NCI-H2227 (cell line): Measurements from ENCODE around the gene XXYLT1.

Experiments used
- DNase-seq: peaks from one replicate; lab custom pipeline; 2025; ENCODE audit not compliant: unreplicated experiment; lab: John Stamatoyannopoulos, UW

Gene XXYLT1

DNA sequence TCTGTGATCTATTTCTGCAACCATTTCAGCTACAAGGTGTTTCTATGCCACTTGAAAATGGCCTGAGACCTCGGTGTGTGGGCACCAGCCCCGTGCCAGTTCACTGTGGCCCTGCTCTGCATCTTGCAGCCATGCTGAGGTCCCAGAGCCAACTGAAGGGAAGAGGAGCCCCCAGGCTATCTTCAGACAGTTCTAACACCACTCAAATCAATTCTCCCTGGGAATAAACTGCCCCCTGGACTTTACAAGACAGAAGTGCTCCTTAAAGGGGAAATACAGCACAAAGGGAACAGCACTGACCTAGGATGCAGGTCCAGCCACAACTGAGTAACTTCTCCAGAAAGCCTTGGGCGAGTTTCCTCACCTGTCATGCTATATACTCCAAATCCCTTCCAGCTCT lies 3.9 kb downstream of the XXYLT1 start:
- DNase-seq, result no peak

DNA sequence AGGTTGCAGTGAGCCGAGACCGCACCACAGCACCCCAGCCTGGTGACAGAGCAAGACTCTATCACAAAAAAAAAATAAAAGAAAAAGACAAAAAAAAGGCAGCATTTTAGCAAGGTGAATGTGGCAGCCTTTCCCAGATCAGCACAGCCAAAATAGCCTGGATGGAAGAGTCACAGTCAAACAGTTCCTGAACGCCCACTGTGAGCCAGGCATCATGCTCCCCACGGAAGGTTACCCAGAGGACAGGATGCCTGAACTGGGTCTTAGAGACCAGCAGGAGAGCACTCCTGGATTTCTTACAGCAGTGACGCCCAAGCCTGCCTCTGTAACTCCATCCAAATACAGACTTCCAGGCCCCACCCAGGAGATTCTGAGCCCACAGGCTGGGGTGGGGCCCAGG lies 4.5 kb downstream of the XXYLT1 start:
- DNase-seq, result no peak

DNA sequence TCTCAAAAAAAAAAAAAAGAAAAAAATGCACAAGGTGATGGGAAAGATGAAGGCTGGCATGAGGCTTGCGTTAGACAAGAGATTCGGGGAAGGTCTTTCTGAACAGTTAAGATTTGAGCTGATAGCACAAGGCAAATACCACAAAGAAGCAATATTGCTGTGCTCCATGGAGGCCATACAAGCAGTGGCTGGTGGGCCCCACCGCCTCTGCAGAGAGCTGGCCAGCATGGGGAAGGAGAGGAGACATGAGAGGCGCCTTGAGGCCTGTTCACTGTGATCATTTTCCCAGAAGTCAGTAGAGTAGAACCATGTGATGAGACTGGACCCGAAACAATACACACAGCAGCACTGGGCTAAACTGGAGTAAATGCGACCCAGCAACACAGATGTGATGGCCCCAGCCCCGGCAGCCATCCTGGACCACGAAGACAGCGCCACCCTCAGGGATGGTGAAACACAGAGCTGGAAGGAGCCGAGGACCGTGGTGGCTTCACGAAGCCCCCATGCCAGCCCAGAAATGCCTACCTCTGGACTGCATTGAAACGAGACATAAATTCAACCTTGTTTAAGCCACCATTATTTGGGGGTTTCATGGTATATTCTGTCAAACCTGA lies 5.5 kb downstream of the XXYLT1 start:
- no peak for DNase-seq

DNA sequence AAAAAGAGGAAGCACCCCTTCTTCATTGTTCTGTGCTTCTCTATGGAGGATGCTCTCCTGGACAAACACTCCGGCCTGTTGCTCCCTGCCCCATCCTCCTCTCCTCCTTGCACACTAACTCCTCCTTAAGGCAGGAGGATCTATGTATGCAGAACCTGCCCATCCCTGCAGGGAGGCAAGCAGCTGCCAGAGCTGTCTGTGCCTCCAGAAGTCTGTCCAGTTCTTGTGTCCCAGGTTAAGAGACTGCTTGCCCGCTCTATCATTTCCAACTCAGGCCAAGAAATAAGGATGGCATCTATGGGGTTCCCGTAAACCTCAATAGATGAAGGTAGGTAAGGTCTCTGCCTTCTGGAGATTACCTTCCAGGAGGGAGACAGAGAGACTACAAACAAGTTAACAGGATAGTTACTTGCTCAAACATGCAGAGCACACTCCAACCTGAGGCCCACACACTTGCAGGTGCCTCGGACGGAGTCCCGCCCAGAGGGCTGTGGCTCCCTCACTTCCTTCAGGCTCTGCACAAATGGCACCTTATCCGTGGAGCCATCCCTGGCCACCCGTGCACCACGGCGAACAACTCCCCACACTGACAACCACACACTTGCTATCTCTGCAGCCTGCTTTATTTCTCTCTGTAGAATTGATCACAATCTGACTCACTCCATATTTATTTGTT lies 6.9 kb downstream of the XXYLT1 start:
- no peak for DNase-seq

DNA sequence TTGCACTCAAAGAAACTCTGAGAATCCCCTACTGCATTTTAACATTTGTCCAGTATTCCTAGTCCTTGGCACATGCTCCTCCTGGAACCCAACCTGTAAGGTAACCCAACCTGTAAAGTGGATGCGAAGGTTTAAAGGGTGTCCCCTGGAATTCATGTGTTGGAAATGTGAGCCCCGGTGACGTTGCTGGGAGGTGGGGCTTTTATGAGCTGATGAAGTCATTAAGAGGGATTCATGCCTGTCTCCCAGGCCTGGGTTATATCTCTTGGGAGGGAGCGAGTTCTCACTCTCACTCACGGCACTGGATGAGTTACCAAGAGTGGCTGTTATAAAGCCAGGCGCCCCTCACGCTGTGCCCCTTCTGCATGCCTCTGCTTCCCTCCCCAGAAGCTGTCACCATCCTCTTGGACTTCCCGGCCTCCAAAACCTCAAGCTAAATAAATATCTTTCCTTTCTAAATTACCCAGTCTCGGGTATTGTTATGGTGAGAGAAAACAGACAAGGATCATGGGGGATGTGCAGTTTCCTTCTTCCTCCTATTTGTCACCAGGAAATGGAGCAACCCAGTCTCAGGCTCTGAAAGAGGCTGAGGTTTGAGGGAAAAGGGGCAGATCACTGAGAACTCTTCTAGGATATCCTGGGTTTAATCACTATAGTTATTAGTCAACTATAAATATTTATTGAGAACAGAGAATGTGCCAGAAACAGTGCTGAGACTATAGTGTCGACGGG lies 7.6 kb downstream of the XXYLT1 start:
- no peak for DNase-seq

DNA sequence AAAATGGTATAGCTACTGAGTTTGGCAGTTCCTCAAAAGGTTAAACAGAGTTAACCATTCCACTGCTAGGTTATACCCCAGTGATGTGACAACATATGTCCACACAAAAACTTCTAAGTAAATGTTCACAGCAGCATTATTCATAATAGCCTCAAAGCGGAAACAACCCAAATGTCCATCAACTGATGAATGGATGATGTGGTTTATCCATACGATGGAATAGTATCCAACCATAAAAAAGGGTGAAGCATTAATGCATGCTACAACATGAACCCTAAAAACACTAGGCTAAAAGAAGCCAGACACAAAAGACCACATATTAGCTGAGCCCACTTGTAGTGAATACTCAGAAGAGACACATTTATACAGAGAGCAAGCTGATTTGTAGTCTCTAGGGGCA lies 9.0 kb downstream of the XXYLT1 start:
- DNase-seq, result no peak

DNA sequence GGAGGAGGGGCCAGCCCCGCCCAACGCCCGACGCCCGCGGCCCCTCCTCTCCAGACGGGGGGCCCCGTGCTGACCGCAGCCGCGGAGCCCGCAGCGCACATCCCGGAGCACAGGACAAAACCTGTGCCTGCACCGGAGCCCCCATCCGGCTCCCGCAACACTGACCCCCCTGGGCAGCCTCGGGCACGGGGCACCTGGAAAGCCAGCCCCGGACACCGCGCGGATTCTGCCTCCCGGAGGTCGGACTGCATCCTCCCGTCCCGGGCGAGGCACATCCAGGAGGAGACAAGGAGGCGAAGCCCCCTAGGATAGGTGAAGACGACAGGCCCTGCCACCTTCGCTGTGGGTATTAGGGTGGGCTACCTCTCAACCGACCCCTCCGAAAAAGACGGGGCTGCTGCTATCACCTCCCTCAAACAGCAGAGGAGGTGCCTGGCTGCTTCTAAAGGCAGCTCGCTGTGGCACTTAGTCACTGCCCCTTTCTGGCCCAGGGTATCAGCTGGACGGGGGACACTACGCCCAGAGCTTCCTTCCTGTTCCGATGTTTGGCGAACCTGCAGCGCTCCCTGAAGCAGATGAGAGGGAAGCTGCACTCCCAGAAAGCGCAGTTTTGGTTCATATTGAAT lies 10.6 kb downstream of the XXYLT1 start:
- peak; percentile 63 for DNase-seq

DNA sequence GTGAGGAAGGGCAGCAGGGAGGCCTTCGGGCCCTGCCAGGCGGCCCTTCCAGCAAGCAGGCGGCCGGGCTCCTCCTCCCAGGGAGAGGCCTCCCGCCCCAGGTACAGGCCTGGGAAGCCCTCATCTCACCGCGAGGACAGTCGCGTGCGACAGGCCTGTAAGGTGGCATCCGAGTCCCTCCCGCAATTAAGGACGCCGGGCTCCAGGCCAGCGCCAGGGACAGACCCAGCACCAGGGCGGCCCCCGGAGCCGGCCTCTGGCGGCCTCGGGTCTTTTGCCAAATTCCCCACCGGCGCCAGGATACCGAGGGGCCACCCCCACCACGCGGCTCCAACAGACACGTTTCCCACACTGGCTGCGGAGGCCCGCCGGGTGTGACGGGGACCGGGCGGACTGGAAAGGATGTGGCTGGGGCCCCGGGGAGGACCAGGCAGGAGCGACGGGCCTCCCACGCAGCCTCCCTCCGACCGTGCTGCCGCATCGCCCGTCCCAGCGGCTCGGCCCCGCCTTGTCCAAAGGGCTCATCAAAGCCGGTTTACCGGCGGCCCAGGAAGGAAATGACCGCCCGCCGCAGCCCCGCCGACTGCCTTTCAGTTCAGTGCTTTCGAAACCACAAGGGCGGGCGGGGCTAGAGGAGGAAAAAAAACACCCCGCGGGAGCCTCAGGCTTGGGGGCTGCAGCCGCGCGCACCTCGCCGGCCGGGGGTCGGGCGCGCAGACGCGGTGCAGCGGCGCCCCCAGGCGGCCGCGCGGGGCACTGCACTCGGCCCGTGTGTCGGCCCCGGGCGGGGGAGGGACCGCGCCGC lies 11.3 kb downstream of the XXYLT1 start:
- peak; percentile 94 for DNase-seq

DNA sequence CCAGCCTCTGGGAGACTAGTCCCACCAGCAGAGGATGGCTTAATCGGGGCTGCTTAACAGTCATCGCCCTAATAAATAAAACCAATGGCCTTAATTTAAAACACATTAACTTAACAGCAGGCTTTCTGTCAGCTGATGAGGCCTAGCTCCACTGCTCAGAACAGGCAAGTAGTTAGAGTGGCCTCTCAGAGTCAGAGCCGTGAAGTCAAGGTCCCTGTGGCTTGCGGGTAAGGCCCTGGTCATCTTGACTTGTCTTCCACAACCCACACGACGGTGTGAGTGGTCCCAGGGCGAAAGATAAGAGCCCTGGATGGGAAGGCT lies 11.8 kb downstream of the XXYLT1 start:
- no peak for DNase-seq

DNA sequence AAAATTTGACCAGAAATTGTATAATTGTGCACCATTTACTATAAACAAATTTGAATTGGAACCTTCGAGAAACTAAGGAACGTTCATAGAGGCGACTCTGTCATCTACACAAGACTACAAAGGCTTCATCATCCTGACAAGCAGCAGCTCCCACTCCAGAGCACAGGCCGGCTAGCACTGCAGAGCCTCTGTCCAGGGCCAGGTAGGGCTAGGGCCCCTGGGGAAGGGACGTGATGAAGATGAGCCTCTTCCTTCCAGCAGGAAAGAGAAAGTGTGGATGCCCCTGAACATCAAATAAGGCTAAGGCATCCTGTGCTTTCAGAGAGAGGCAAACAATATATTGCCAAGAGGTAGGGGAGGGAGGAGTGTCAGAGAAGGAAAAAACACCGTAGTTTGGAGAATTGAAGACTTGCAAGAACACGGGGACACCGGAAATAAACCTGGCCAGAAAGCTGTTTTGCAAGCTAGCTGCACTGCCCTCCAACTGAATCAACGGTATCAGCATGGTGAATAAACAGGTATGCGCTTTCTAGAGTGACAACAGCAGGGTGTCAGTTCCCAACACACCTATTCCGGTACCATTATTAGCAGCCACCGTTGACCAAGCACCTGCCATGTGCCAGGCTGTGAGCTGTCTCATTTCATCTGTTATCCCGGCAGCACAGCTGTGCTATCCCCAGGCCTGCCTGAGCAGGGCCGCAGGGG lies 12.4 kb downstream of the XXYLT1 start:
- peak; percentile 32 for DNase-seq

DNA sequence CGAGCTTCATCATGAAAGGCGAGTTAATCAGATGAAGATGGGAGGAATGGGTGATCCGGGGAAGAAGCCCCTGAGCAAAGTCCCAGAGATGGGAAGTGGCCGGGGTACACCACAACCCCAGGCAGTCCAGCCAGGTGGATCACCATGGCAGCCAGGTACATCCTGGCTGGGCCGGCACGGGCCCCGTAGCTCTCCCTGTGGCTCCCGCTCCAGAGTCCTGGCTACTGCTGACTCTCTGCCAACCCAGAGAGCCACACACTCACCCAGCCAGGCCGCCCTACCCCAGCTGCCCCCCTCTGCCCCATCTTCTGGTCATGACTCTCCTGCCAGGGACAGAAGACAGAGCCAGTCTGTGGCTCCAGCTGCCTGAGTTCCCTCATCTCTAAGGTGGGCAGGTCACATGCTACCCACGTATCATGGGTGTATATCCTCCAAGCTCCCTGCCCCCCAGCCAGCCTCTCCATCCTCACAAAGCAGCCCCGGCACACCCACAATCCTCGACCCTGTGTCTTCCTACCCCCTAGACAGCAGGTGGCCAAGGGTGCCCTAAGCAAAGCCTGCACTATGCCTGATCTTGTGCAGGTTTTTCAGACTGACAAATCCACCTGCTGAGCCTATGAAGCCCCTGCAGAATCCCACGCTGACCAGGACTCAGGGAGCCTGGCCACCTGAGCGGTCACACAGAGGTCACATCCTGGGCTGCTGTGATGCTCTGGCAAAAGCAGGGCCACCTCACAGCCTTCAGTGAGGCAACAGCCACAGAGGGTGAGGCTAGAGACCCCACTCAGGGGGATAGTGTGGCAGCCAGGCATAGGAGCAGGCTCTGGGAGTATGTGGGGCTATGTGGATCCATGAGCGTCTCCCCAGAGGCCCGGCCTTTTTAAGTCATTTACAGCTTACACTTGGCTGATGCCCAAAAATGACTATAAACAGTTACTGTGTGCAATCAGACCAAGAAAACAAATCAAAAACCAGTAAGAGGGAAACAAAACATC lies 13.2 kb downstream of the XXYLT1 start:
- no peak for DNase-seq

DNA sequence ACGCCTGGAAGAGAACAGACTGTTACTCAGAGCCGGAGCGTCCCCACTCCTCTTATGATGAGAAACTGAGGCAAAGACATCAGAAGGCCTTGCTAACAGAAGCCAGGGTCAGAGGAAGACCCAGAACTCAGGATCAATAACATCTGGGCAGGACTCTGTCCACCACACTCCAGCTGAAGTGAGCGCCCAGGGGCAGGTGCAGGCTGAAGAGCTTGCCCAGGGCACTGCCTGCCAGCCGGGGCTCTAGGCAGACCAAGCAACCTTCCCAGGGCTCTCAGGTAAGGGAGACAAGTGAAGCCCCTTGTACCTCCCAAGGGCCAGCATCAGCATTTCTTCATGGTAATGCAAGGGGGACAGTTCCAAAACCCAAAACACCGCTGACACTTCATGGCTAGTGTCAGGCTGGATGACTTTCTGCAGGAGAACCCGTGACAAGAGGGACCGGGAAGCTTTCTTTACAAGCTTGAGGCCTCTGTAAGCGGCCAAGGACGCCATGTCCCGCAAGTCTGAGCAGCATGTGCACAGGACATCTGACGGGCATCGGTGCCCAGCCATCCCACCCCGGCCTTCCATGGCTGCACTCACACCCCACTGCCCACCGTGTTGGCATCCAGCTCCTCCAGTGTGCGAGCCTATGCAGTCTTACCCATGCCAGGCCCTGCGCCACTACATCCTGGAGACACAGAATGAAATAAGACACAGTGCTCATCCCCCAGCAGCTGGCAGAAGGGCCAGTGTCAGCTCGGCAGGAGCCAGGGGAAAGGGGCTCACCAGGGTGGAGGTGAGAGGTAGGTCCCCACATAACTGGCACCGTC lies 14.1 kb downstream of the XXYLT1 start:
- no peak for DNase-seq

DNA sequence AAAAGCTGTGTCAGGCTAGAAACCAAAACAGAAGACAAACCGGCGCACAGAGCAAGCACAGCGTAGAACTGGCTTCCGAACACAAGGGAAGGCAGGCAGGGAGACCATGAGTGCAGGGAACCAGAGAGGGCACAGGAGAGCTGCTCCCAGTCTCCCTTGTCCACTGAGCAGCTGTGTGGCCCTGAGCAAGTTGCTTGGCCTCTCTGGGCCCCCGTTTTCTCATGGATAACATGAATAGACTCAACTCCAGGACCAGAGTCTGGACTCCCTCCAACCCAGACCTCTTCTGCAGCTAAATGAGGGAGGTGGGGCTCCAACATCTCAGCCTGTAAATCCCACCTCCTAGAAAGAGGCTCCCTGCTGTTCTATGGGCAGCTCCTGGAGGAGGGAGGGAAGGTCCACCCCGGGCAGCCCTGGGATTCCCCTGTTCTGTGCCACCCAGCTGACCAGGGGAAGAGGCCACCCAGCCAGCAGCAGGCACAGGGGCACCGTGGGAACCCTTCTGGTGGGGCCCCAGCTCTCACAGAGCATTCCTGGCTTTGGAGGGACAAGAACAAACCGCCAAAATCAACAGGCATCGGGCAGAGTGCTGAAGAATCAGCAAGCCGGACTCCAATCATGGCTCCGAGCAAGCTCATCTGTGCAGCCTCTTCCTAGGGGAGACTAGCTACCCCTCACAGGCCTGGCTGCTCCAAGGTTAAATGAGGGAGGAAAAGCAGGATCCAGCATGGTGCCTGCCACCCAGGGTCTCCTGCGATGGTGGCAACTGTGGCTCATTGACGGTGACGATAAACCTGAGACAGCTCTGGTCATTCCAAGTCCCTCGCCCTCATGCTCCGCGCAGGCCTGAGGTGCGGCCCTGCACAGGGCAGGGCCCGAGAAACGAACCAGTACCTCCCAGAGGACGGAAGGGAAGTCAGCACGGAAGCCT lies 15.1 kb downstream of the XXYLT1 start:
- no peak for DNase-seq

DNA sequence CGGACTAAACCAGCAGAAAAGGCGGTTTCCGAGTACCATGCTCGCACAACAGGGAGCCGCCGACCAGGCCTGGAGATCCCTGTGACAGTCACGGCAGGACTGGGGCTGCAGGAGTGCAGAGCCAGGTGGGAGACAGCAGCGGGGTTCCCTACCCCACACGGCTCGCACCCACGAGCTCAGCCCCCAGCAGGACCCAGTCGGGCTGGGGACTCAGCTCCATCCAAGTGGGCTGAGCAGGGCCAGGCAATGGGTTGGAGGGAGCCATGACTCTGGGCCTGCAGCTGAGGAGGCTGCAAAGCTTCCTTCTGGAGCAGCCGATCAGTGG lies 15.8 kb downstream of the XXYLT1 start:
- no peak for DNase-seq

DNA sequence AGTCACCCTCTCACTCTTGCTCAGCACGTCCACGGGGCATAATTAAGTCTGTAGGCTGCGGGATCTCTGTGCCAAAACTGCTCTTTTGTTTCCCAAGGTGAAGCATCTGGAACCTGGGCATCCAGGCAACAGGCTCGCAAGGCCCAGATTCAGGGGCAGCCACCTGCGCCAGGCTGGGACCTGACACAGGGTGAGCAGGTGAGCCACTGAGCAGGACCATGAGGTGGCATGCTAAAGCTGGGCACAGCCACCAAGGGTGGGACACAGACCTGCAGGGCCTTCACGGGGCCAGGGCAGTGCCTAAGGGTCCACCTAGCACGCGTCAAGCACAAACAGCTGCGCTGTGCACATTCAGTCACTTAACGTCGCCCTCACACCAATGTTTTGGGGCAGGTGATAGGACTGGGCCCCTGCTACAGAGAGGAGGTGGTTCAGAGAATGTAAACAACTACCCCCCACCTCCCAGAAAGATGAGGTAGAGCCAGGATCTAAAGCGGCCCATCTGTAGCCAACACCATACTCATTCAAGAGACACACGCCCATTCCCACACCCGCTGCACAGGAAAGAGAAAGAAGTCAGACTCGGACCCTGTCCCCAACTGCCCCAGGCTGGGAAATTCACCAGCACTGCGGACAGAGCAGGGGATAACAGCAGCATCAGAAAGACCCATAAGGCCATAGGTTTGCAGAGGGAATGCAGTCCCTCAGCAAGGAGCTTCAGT lies 16.3 kb downstream of the XXYLT1 start:
- DNase-seq, result no peak

DNA sequence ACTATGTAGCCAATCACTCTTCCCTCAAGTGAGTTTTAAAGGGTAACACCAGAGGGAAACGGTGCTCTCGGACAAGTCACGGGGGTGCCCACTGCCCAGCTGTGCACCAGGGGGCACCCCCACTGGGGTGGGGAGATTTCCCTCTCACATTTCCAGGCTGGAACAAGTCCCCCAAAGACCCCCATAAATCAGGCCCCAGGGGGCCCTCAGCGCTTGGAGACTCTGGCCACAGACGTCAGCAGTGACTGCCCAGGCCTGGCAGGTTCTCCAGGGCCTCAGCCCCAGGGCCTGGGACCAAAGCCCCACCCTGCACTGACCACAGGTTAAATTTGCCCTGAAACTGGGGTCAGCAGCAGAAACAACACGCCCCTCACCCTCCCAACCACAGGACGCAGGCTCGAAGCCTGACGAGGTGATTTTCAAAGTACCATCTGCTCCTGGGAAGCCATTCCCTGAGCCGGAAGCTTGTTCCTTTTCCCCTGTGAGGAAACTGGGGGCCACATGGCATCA lies 17.0 kb downstream of the XXYLT1 start:
- DNase-seq, result no peak
